ENCODE measurements around the gene TIPARP. TPM values are rescaled to one million over a fixed set of nuclear protein-coding genes. Genes with fewer than 3 reads are reported as not detected.

The TIPARP gene
- polyA plus RNA-seq, 1 of the 3 experiments (the other 2 are of a cell fraction), result 6.2 TPM

DNA sequence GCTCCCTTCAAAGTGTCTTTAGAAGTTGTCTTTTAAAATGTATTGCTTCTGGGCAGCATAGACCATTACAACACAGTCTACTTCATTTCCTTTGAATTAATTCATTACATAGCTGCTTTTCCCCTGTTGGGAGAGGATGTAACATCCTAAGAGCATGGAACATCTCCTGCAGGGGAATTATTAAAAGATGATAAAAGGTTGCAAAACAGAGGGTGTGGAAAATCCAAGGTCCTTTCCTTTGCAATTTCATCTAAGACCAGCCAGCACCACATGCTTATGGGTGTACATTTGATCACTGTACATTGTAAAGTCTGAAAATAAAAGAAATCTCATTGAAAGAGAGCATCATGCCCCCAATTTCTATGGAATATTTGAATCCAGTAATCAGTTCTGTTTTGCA, 57.4 kb downstream of the TIPARP start:
- CTCF ChIA-PET, result interaction anchor here (0.6 kb wide), 1 partner anchor 9 kb away, joined by 3 read pairs; no protein-coding TSS in a partner anchor
- H3K36me3 ChIP-seq (replicated peaks in 1 of 2; ENCODE audit: control insufficient read depth in 1 of 2, insufficient read depth in 2 of 2, low read length in 1 of 2), result no peaks in the 10 kb centered on the region
- H3K9ac ChIP-seq, result no peak overlapping the region
- H4K20me1 ChIP-seq (ENCODE audit: insufficient read depth), result no peaks in the 10 kb centered on the region
- H3F3A ChIP-seq (replicated peaks; ENCODE audit: insufficient read depth), result peaks cover 6% of the 10 kb centered on the region
- H3K27me3 ChIP-seq (ENCODE audit: insufficient read depth), result no peaks in the 10 kb centered on the region
- no peaks in the 10 kb centered on the region for H3K79me2 ChIP-seq (ENCODE audit: insufficient read depth)
- POLR2A ChIA-PET, result no interaction called here
- no peak overlapping the region for H2AFZ ChIP-seq (ENCODE audit: low read depth)
- H3K9me2 ChIP-seq, result no peaks in the 10 kb centered on the region
- no peak overlapping the region for H3K4me3 ChIP-seq (ENCODE audit: low read depth in 2 of 2, low read length in 1 of 2)
- H3K4me2 ChIP-seq, result no peak overlapping the region
- DNase-seq, result no peak
- H3K4me1 ChIP-seq (ENCODE audit: control insufficient read depth in 1 of 2, insufficient read depth in 2 of 2, low read depth in 1 of 2, low read length in 1 of 2), result no peaks in the 10 kb centered on the region
- TF ChIP-seq RCOR1 (IDR thresholded peaks at IDR 0.05; ENCODE audit: low read length) (no peak), POLR2AphosphoS5 (IDR thresholded peaks at IDR 0.05; ENCODE audit: low read depth, low read length) (no peak)
- H3K27ac ChIP-seq (ENCODE audit: low read depth in 2 of 2, low read length in 1 of 2), result no peak overlapping the region
- no peaks in the 10 kb centered on the region for H3K9me3 ChIP-seq

DNA sequence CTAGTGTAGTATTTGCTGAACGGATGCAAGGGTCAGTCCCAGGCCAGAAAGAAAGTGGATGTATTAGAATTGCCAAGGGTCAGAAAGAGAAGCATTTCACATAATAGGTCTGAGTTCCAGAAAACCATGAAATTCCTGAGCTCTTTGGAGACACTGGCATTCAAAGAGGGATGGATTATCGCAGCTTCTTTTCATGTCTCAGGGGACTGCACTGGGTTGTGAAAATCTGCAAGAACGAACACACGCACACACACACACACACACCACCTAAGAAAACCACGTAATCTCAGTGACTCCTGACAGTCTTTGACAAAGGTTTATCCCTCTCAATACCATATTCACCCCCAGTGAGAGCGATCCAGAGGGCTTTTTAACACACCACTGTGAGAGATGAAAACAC, 57.9 kb downstream of the TIPARP start:
- Histone ChIP-seq H3K4me3 (ENCODE audit: low read depth in 2 of 2, low read length in 1 of 2) (no peak overlapping the region), H3K4me2 (no peak overlapping the region), H3K9me2 (no peaks in the 10 kb centered on the region), H3K4me1 (ENCODE audit: control insufficient read depth in 1 of 2, insufficient read depth in 2 of 2, low read depth in 1 of 2, low read length in 1 of 2) (no peaks in the 10 kb centered on the region), H3K9ac (no peak overlapping the region), H2AFZ (ENCODE audit: low read depth) (no peak overlapping the region), H3K27ac (ENCODE audit: low read depth in 2 of 2, low read length in 1 of 2) (no peak overlapping the region), H3K27me3 (ENCODE audit: insufficient read depth) (no peaks in the 10 kb centered on the region), H3F3A (replicated peaks; ENCODE audit: insufficient read depth) (peaks cover 6% of the 10 kb centered on the region), H3K36me3 (replicated peaks in 1 of 2; ENCODE audit: control insufficient read depth in 1 of 2, insufficient read depth in 2 of 2, low read length in 1 of 2) (no peaks in the 10 kb centered on the region), H3K9me3 (no peaks in the 10 kb centered on the region), H3K79me2 (ENCODE audit: insufficient read depth) (no peaks in the 10 kb centered on the region), H4K20me1 (ENCODE audit: insufficient read depth) (no peaks in the 10 kb centered on the region)
- ChIA-PET POLR2A (no interaction called here), CTCF (no interaction called here)
- WGBS (ENCODE audit: low lambda C conversion rate), result 69% methylated on average over 6 of the region's 6 CpGs
- DNase-seq, result no peak
- TF ChIP-seq, protein P1, sequence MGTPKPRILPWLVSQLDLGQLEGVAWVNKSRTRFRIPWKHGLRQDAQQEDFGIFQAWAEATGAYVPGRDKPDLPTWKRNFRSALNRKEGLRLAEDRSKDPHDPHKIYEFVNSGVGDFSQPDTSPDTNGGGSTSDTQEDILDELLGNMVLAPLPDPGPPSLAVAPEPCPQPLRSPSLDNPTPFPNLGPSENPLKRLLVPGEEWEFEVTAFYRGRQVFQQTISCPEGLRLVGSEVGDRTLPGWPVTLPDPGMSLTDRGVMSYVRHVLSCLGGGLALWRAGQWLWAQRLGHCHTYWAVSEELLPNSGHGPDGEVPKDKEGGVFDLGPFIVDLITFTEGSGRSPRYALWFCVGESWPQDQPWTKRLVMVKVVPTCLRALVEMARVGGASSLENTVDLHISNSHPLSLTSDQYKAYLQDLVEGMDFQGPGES (IDR thresholded peaks at IDR 0.05; ENCODE audit: low read depth, low read length), result no peak
- no peak for TF ChIP-seq ELF1 (IDR thresholded peaks at IDR 0.05)
- TF ChIP-seq FOXM1 (IDR thresholded peaks at IDR 0.05; ENCODE audit: low read depth), result no peak
- no peak for TF ChIP-seq RFX5 (IDR thresholded peaks at IDR 0.05; ENCODE audit: low read length)
- TF ChIP-seq EZH2phosphoT487 (IDR thresholded peaks at IDR 0.05; ENCODE audit: borderline replicate concordance, low read depth), result no peak
- TF ChIP-seq, protein P2, sequence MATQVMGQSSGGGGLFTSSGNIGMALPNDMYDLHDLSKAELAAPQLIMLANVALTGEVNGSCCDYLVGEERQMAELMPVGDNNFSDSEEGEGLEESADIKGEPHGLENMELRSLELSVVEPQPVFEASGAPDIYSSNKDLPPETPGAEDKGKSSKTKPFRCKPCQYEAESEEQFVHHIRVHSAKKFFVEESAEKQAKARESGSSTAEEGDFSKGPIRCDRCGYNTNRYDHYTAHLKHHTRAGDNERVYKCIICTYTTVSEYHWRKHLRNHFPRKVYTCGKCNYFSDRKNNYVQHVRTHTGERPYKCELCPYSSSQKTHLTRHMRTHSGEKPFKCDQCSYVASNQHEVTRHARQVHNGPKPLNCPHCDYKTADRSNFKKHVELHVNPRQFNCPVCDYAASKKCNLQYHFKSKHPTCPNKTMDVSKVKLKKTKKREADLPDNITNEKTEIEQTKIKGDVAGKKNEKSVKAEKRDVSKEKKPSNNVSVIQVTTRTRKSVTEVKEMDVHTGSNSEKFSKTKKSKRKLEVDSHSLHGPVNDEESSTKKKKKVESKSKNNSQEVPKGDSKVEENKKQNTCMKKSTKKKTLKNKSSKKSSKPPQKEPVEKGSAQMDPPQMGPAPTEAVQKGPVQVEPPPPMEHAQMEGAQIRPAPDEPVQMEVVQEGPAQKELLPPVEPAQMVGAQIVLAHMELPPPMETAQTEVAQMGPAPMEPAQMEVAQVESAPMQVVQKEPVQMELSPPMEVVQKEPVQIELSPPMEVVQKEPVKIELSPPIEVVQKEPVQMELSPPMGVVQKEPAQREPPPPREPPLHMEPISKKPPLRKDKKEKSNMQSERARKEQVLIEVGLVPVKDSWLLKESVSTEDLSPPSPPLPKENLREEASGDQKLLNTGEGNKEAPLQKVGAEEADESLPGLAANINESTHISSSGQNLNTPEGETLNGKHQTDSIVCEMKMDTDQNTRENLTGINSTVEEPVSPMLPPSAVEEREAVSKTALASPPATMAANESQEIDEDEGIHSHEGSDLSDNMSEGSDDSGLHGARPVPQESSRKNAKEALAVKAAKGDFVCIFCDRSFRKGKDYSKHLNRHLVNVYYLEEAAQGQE (IDR thresholded peaks at IDR 0.05; ENCODE audit: low read depth, low read length), result no peak
- TF ChIP-seq MEF2A (IDR thresholded peaks at IDR 0.05; ENCODE audit: borderline replicate concordance, low read depth), result no peak
- TF ChIP-seq, protein P3, sequence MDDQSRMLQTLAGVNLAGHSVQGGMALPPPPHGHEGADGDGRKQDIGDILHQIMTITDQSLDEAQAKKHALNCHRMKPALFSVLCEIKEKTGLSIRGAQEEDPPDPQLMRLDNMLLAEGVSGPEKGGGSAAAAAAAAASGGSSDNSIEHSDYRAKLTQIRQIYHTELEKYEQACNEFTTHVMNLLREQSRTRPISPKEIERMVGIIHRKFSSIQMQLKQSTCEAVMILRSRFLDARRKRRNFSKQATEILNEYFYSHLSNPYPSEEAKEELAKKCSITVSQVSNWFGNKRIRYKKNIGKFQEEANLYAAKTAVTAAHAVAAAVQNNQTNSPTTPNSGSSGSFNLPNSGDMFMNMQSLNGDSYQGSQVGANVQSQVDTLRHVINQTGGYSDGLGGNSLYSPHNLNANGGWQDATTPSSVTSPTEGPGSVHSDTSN (IDR thresholded peaks at IDR 0.05), result no peak
- TF ChIP-seq FOSL2 (IDR thresholded peaks at IDR 0.05; ENCODE audit: borderline replicate concordance, low read depth), result no peak
- no peak for TF ChIP-seq TCF12 (IDR thresholded peaks at IDR 0.05)
- TF ChIP-seq FOXJ3 (CRISPR knock-in tag; IDR thresholded peaks at IDR 0.05), result no peak
- no peak for TF ChIP-seq NRF1 (IDR thresholded peaks at IDR 0.05; ENCODE audit: low read depth, low read length)
- no peak for TF ChIP-seq NFIC (IDR thresholded peaks at IDR 0.05; ENCODE audit: borderline replicate concordance)
- TF ChIP-seq TEAD4 (IDR thresholded peaks at IDR 0.05; ENCODE audit: borderline replicate concordance, insufficient read depth), result no peak
- no peak for TF ChIP-seq GABPA (IDR thresholded peaks at IDR 0.05; ENCODE audit: low read depth)
- TF ChIP-seq, protein P4, sequence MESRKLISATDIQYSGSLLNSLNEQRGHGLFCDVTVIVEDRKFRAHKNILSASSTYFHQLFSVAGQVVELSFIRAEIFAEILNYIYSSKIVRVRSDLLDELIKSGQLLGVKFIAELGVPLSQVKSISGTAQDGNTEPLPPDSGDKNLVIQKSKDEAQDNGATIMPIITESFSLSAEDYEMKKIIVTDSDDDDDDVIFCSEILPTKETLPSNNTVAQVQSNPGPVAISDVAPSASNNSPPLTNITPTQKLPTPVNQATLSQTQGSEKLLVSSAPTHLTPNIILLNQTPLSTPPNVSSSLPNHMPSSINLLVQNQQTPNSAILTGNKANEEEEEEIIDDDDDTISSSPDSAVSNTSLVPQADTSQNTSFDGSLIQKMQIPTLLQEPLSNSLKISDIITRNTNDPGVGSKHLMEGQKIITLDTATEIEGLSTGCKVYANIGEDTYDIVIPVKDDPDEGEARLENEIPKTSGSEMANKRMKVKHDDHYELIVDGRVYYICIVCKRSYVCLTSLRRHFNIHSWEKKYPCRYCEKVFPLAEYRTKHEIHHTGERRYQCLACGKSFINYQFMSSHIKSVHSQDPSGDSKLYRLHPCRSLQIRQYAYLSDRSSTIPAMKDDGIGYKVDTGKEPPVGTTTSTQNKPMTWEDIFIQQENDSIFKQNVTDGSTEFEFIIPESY (IDR thresholded peaks at IDR 0.05; ENCODE audit: borderline replicate concordance, low read depth), result no peak
- no peak for TF ChIP-seq MXI1 (IDR thresholded peaks at IDR 0.05; ENCODE audit: low read depth, low read length)

All from SK-N-SH (cell line).